K562 (cell line): ENCODE results near the gene ST14. TPM values are rescaled to one million over a fixed set of nuclear protein-coding genes. Genes with fewer than 3 reads are reported as not detected.

Experiments
- CBX2 ChIP-seq: fragments of 200-600 bp; sonication (generic); IDR thresholded peaks from one replicate; pipeline ENCODE4 v1.6.1; 2012; ENCODE audit warnings: mild to moderate bottlenecking, low read length, inconsistent platforms; ENCODE audit not compliant: insufficient read depth, poor library complexity, severe bottlenecking
- ETV5 ChIP-seq: sonication (generic); formaldehyde crosslinking; IDR thresholded peaks from 2 replicates; pipeline ENCODE4 v1.4.0; 2020; ENCODE audit warnings: low read depth, mild to moderate bottlenecking, missing genetic modification reagents
- NFIX ChIP-seq: fragments of 250-450 bp; sonication (Bioruptor Pico); IDR thresholded peaks from 2 replicates; pipeline ENCODE4 v1.4.0; 2020; ENCODE audit warnings: low read depth, mild to moderate bottlenecking, moderate library complexity
- NUFIP1 ChIP-seq: fragments of 450-650 bp; IDR thresholded peaks from 2 replicates; pipeline ENCODE4 v1.6.1; 2018; ENCODE audit not compliant: partially characterized antibody
- PURB ChIP-seq: sonication (generic); formaldehyde crosslinking; IDR thresholded peaks from 2 replicates; pipeline ENCODE4 v1.9.0; 2021; ENCODE audit warnings: low read depth, mild to moderate bottlenecking, missing genetic modification reagents
- RAD51 ChIP-seq: fragments of 450-650 bp; IDR thresholded peaks from 2 replicates; pipeline ENCODE4 v1.7.1; 2016; ENCODE audit warnings: low read depth, mild to moderate bottlenecking, borderline replicate concordance
- SNIP1 ChIP-seq: fragments of 450-650 bp; IDR thresholded peaks from 2 replicates; pipeline ENCODE4 v1.7.1; 2017; ENCODE audit warnings: low read depth, mild to moderate bottlenecking
- TAF9B ChIP-seq: fragments of 450-650 bp; IDR thresholded peaks from 2 replicates; pipeline ENCODE4 v1.6.1; 2018; ENCODE audit warnings: mild to moderate bottlenecking; ENCODE audit not compliant: partially characterized antibody
- ZBTB9 ChIP-seq: fragments of 450-650 bp; formaldehyde crosslinking; IDR thresholded peaks from 2 replicates; pipeline ENCODE4 v1.4.0; 2020; ENCODE audit warnings: mild to moderate bottlenecking, moderate library complexity
- ZNF277 ChIP-seq: fragments of 250-450 bp; sonication (Bioruptor Pico); IDR thresholded peaks from 2 replicates; pipeline ENCODE4 v1.8.0; 2022; ENCODE audit warnings: inconsistent platforms, mild to moderate bottlenecking, moderate library complexity, borderline replicate concordance
- ZNF280A ChIP-seq: fragments of 450-650 bp; IDR thresholded peaks from 2 replicates; pipeline ENCODE4 v1.6.1; 2018; ENCODE audit warnings: mild to moderate bottlenecking, low read depth; ENCODE audit not compliant: partially characterized antibody
- ZNF551 ChIP-seq: fragments of 250-450 bp; sonication (Bioruptor Pico); IDR thresholded peaks from 2 replicates; pipeline ENCODE4 v1.5.0; 2021; ENCODE audit warnings: mild to moderate bottlenecking, moderate library complexity
- polyA plus RNA-seq, 8 experiments: library from polyadenylated mRNA; depleted of rRNA in 4 of 8; stranded (reverse) in 5 of 8; unstranded in 3 of 8; fragments of >200 nt; fragmentation: Nextera tagmentation in 2 of 8; fragmentation: Illumina TruSeq in 1 of 8; extraction: Ambion mirVana in 2 of 8; extraction: Trizol in 1 of 8; gene quantifications; 2 replicates each; pipeline versions ENCODE4 v1.2.1 to v1.2.3, GENCODE V29; 2011 to 2014; ENCODE audit warnings: inconsistent platforms in 1 of 8, missing spikeins in 1 of 8
- total RNA-seq, 7 experiments: library from RNA; depleted of rRNA in 6 of 7; stranded (reverse); fragments of >200 nt in 6 of 7; fragmentation: Illumina TruSeq in 2 of 7; extraction: Trizol in 2 of 7; gene quantifications; 2 replicates each; pipeline versions ENCODE4 v1.2.1 to v1.2.3, GENCODE V29; 2011 to 2021; ENCODE audit warnings: low replicate concordance in 1 of 7

ST14 gene
- total and polyA plus RNA-seq, 9 of the 15 experiments (the other 6 are each of a cell fraction or from before 2014, with no cell fraction given) = 0.08 to 0.20 TPM; not detected in 7

DNA sequence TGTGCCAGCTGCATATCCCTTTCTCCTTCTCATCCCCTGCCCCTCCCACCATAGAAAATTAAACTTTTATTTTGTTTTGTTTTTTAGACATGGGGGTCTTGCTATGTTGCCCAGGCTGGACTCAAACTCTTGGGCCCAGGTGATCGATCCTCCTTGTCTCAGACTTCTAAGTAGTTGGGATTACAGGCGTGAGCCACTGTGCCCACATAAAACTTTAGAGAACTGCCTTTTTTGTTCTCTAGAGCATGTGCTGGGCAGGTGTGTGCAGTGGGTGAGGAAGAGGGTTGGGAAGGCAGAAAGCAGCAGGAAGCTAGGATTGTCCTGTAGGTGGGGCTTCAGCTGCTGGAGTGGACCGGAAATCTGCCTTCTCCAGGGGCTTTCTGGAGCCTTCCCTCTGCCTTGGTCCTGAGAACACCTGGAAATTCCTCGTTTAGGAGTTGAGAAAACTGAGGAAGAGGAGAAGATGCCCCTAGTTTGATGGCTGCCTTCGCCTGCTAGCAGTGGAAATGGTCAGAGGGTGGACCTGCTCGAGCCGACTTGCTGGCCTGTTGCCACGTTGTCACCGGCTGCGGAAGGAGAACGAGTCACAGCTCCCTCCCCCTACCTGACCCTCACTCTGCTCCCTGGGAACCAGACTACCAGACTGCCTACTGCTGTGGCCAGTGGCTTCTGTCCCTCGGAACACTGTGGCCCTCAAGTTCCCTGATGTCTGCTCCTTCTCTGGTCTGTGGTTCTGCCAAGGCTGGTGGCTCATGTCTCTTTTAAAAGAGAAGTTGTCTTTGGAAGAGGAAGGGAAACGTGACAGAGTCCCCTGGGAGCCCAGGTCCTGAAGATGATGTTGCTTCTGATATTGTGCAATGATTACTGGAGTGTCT is 4.0 kb downstream of the ST14 start (continued):
- TF ChIP-seq ZNF280A (no peak), NUFIP1 (no peak), CBX2 (no peak), TAF9B (no peak), PURB (CRISPR knock-in tag) (no peak), RAD51 (no peak), ETV5 (CRISPR knock-in tag) (0 out of 2 replicates have a peak, but pooled peaks have one; percentile 35), NFIX (CRISPR knock-in tag) (no peak), ZNF551 (no peak), ZBTB9 (no peak), ZNF277 (CRISPR knock-in tag) (no peak), SNIP1 (no peak)
